ENCODE results near the gene TBRG1. TPM values are rescaled to one million over a fixed set of nuclear protein-coding genes. Genes with fewer than 3 reads are reported as not detected.

Gene TBRG1
- polyA plus RNA-seq, 2 of the 4 experiments (the other 2 are of a cell fraction): 13.6 to 29.2 TPM

- 68% methylated on average over 7 of the region's 7 CpGs for WGBS (ENCODE audit: missing lambda C conversion rate)
- 0 out of 3 replicates have a peak, but pooled peaks cover 3% of the 10 kb centered on the region for H3K4me1 ChIP-seq
- DNase-seq (ENCODE audit: low read depth in 1 of 2, low spot score in 1 of 2): no peak
- POLR2A ChIA-PET: interaction anchor here (1.0 to 1.4 kb wide), 2 partner anchors 121 to 164 kb away, joined by 3 to 8 read pairs; no protein-coding TSS in a partner anchor
- TF ChIP-seq HEYL (CRISPR knock-in tag; IDR thresholded peaks at IDR 0.05): no peak
- TF ChIP-seq E2F6 (IDR thresholded peaks at IDR 0.05; ENCODE audit: borderline replicate concordance, low read depth): no peak
- no peak for TF ChIP-seq JUN (IDR thresholded peaks at IDR 0.05)
- TF ChIP-seq CBX8 (IDR thresholded peaks at IDR 0.05): no peak
- no peak for TF ChIP-seq HOXA7 (CRISPR knock-in tag; IDR thresholded peaks at IDR 0.05)
- no peak for TF ChIP-seq JUNB (IDR thresholded peaks at IDR 0.05)
- no peak for TF ChIP-seq NFE2L2 (conservative IDR thresholded peaks at IDR 0.05; ENCODE audit: low read length)
- no peak for TF ChIP-seq SREBF2 (IDR thresholded peaks at IDR 0.05)
- no peak for TF ChIP-seq ATOH8 (CRISPR knock-in tag; IDR thresholded peaks at IDR 0.05; ENCODE audit: low read depth)
- TF ChIP-seq EHMT2 (IDR thresholded peaks at IDR 0.05; ENCODE audit: low read depth): no peak
- peak overlapping the region; percentile 80 to 98 for H3K27ac ChIP-seq
- FAIRE-seq: no peak
- peak overlapping the region; percentile 78 for H3K4me2 ChIP-seq
- peak in 1 of 2 experiments; percentile 14; a peak in 3 of 6 replicates for ATAC-seq
- no peaks in the 10 kb centered on the region for H3K9me3 ChIP-seq
- CTCF ChIA-PET: interaction anchor here (0.5 to 4.2 kb wide), 4 partner anchors 74 to 194 kb away, joined by 3 to 30 read pairs (median 4); partner anchors contain the start of gene ROBO3
- H3K4me3 ChIP-seq: peak overlapping the region; percentile 67
Observed at GRCh38 chr11:124672536-124673215, 50.0 kb downstream of the TBRG1 start.

- H3K4me1 ChIP-seq: 0 out of 3 replicates have a peak, but pooled peaks cover 3% of the 10 kb centered on the region
- no peak for FAIRE-seq
- peak within 1 kb of the TSS; percentile 80 to 98 for H3K27ac ChIP-seq
- no peaks in the 10 kb centered on the region for H3K9me3 ChIP-seq
- ChIA-PET CTCF (interaction anchor here (0.5 to 2.1 kb wide), 4 partner anchors 73 to 193 kb away, joined by 3 to 8 read pairs (median 4); no protein-coding TSS in a partner anchor), POLR2A (interaction anchor here (0.6 to 1.4 kb wide), 6 partner anchors 9 to 163 kb away, joined by 3 to 8 read pairs (median 4); partner anchors contain the start of gene TBRG1)
- ATAC-seq: peak; percentile 90 to 98
- peak within 1 kb of the TSS; percentile 67 for H3K4me3 ChIP-seq
- WGBS (ENCODE audit: missing lambda C conversion rate): 2% methylated on average over 22 of the region's 58 CpGs
- DNase-seq (ENCODE audit: low read depth in 1 of 2, low spot score in 1 of 2): peak; percentile 87 to 93
- peak within 1 kb of the TSS; percentile 78 for H3K4me2 ChIP-seq
- no peak for TF ChIP-seq PBX3 (IDR thresholded peaks at IDR 0.05)
- TF ChIP-seq FOSL2 (IDR thresholded peaks at IDR 0.05): no peak
- no peak for TF ChIP-seq FOSL2 (CRISPR knock-in tag; IDR thresholded peaks at IDR 0.05)
- peak in 1 of 2 experiments; percentile 55; a peak in 2 of 5 replicates for TF ChIP-seq JUN (IDR thresholded peaks at IDR 0.05)
- TF ChIP-seq KDM5A (IDR thresholded peaks at IDR 0.05): no peak
- TF ChIP-seq TP53 (CRISPR knock-in tag; IDR thresholded peaks at IDR 0.05): no peak
- TF ChIP-seq MAX (IDR thresholded peaks at IDR 0.05): peak; percentile 65
- TF ChIP-seq MYC (IDR thresholded peaks at IDR 0.05; ENCODE audit: borderline replicate concordance, low read length): no peak
- no peak for TF ChIP-seq HEYL (CRISPR knock-in tag; IDR thresholded peaks at IDR 0.05)
- TF ChIP-seq POLR2A (IDR thresholded peaks at IDR 0.05; ENCODE audit: low read length): peak; percentile 48
- no peak for TF ChIP-seq ELK1 (IDR thresholded peaks at IDR 0.05; ENCODE audit: low read depth, low read length)
- TF ChIP-seq KDM1A (IDR thresholded peaks at IDR 0.05; ENCODE audit: low read depth): no peak
- TF ChIP-seq REST (IDR thresholded peaks at IDR 0.05): peak; percentile 27; the same call in 1 of the 2 replicates
- TF ChIP-seq SREBF2 (IDR thresholded peaks at IDR 0.05): no peak
- no peak for TF ChIP-seq TFCP2L1 (CRISPR knock-in tag; IDR thresholded peaks at IDR 0.05)
- TF ChIP-seq CTCF (IDR thresholded peaks at IDR 0.05): no peak
- no peak for TF ChIP-seq EHF (CRISPR knock-in tag; IDR thresholded peaks at IDR 0.05)
- TF ChIP-seq CHD2 (IDR thresholded peaks at IDR 0.05; ENCODE audit: low read length, partially characterized antibody): peak; percentile 51
Observed at GRCh38 chr11:124673333-124674167, 50.9 kb downstream of the TBRG1 start, which contains the start of the genes SIAE and SPA17. SIAE (minus strand) TSS chr11:124673739; CDS start chr11:124673708, 31 bp downstream. SPA17 (plus strand) TSS chr11:124673904; CDS start chr11:124675265, 1,361 bp downstream.

All from A549 (cell line).